Psoas muscle (tissue), 8 donors: Measurements from ENCODE around the gene TBC1D4. TPM values are rescaled to one million over a fixed set of nuclear protein-coding genes. Genes with fewer than 3 reads are reported as not detected.

ENCODE experiments used
- ATAC-seq, 4 donors: fragments of 200-7000 bp; cut with Tn5 transposase; one replicate each; pipeline ENCODE4 v1.9.1; 2020; ENCODE audit warnings: moderate library complexity in 3 of 4, mild to moderate bottlenecking in 2 of 4
- DNase-seq, 2 donors: peaks; one replicate each; pipeline ENCODE4 v3.0.0-alpha.2; 2020
- H3K27ac ChIP-seq: fragments of 200-600 bp; one replicate; pipeline ENCODE4 v1.8.0; 2022
- H3K27me3 ChIP-seq, 3 donors: fragments of 200-600 bp in 1 of 3; one replicate each; pipeline versions ENCODE4 v1.6.1 to v1.8.0; 2013 to 2022; ENCODE audit warnings: low read length in 2 of 3, mild to moderate bottlenecking in 2 of 3, moderate library complexity in 1 of 3; ENCODE audit not compliant: insufficient read depth in 3 of 3
- H3K36me3 ChIP-seq, 2 donors: fragments of 200-600 bp in 1 of 2; one replicate each; pipeline versions ENCODE4 v1.6.1 to v1.8.0; 2013 to 2022; ENCODE audit warnings: low read depth in 1 of 2, mild to moderate bottlenecking in 1 of 2, moderate library complexity in 1 of 2; ENCODE audit not compliant: insufficient read depth in 1 of 2
- H3K4me1 ChIP-seq: fragments of 200-600 bp; one replicate; pipeline ENCODE4 v1.8.0; 2022
- H3K4me3 ChIP-seq: fragments of 200-600 bp; one replicate; pipeline ENCODE4 v1.8.0; 2022; ENCODE audit warnings: mild to moderate bottlenecking
- H3K9me3 ChIP-seq: fragments of 200-600 bp; one replicate; pipeline ENCODE4 v1.8.0; 2022
- CTCF ChIP-seq: fragments of 200-600 bp; IDR thresholded peaks from one replicate; pipeline ENCODE4 v1.8.0; 2022; ENCODE audit warnings: antibody characterized with exemption
- WGBS, 3 donors: extraction: QIAGEN DNeasy Blood & Tissue Kit; methylation state at CpG; one replicate each; pipeline versions ENCODE4 v1.1.6 to v1.1.7; 2013; 5-methylcytosine and 5-hydroxymethylcytosine counted together
- intact Hi-C, 2 donors: fragments of 100-400 bp; cut with DNase I; formaldehyde crosslinking; loops; one replicate each; pipeline versions ENCODE4 v1.11.0 to v1.14.2; 2022
- polyA plus RNA-seq, 3 donors: library from polyadenylated mRNA; stranded (reverse); fragments of 200-250 nt; gene quantifications; one replicate each; pipeline ENCODE4 v1.2.3, GENCODE V29; 2013
- total RNA-seq, 4 donors: library from RNA; stranded (reverse); fragmentation: NEBNext Ultra II Directional in 2 of 4; extraction: Animal tissue kit (Norgen Biotek cat#: 25700) in 2 of 4; gene quantifications; one replicate each; pipeline versions ENCODE4 v1.2.1 to v1.2.4, GENCODE V29; 2021 to 2023
- donor health status: healthy with polysubstance abuse.
- donor health status: DM: no; HTN: no; CAD: no; lungs with moderate emphysema.
- donor health status: Bipolar disorder and iron deficiency.
- donor health status: healthy.
- donor health status: DM: yes; HTN: yes; CAD: no.
- donor health status: DM: no; HTN: no; CAD: no.
- donor health status: DM: no; HTN: no; CAD: no.
- donor health status: DM: yes; HTN: yes; CAD: no.

The TBC1D4 gene
- total and polyA plus RNA-seq, 7 donors, result 3.1 to 127 (median 89.9) TPM

- H3K27ac ChIP-seq, result peak overlapping the region; percentile 93
- no peaks in the 10 kb centered on the region for H3K9me3 ChIP-seq
- H3K4me3 ChIP-seq, result peak overlapping the region; percentile 4
- ATAC-seq (peak; percentile 44 to 61 (median 47)), DNase-seq (no peak)
- peaks cover 81% of the 10 kb centered on the region for H3K4me1 ChIP-seq
- H3K27me3 ChIP-seq, result no peaks in the 10 kb centered on the region
- TF ChIP-seq CTCF, result peak; percentile 78
- 35 to 49% (median 40%) methylated on average over 1 of the region's 1 CpG for WGBS, 3 donors
- intact Hi-C loops, result loop anchor here (2.0 to 10.0 kb wide), 3 partner anchors 40 to 172 kb away; partner anchors contain the start of genes TBC1D4 (in 1 of the 2) and UCHL3 (in 1 of the 2)
- no peaks in the 10 kb centered on the region for H3K36me3 ChIP-seq
These were observed 109.5 kb downstream of the TBC1D4 start for GRCh38 chr13:75372517-75372916.

- ATAC-seq (no peak), DNase-seq (no peak)
- intact Hi-C loops, result loop anchor here (2.0 to 10.0 kb wide), 3 partner anchors 41 to 174 kb away; partner anchors contain the start of genes TBC1D4 (in 1 of the 2) and UCHL3 (in 1 of the 2)
- Histone ChIP-seq H3K4me3 (no peak overlapping the region), H3K27me3 (no peaks in the 10 kb centered on the region), H3K36me3 (no peaks in the 10 kb centered on the region), H3K4me1 (peaks cover 85% of the 10 kb centered on the region), H3K9me3 (no peaks in the 10 kb centered on the region), H3K27ac (peak overlapping the region; percentile 93)
- no peak for TF ChIP-seq CTCF
These were observed 110.8 kb downstream of the TBC1D4 start for GRCh38 chr13:75371203-75371602.

GRCh38 chr13:75370774-75371173 lies 111.2 kb downstream of the TBC1D4 start:
- Histone ChIP-seq H3K4me3 (no peak overlapping the region), H3K4me1 (peaks cover 90% of the 10 kb centered on the region), H3K9me3 (no peaks in the 10 kb centered on the region), H3K27ac (peak overlapping the region; percentile 93), H3K36me3 (no peaks in the 10 kb centered on the region), H3K27me3 (no peaks in the 10 kb centered on the region)
- DNase-seq (no peak), ATAC-seq (no peak)
- intact Hi-C loops, result loop anchor here (2.0 to 10.0 kb wide), 3 partner anchors 42 to 174 kb away; partner anchors contain the start of genes TBC1D4 (in 1 of the 2) and UCHL3 (in 1 of the 2)
- 44 to 58% (median 50%) methylated on average over 1 of the region's 1 CpG for WGBS, 3 donors
- no peak for TF ChIP-seq CTCF

GRCh38 chr13:75369981-75370380 lies 112.0 kb downstream of the TBC1D4 start:
- Histone ChIP-seq H3K4me1 (peaks cover 92% of the 10 kb centered on the region), H3K9me3 (no peaks in the 10 kb centered on the region), H3K27me3 (no peaks in the 10 kb centered on the region), H3K27ac (peak overlapping the region; percentile 93), H3K4me3 (no peak overlapping the region), H3K36me3 (no peaks in the 10 kb centered on the region)
- no peak for DNase-seq
- TF ChIP-seq CTCF, result no peak
- intact Hi-C loops, result loop anchor here (2.0 to 10.0 kb wide), 4 partner anchors 32 to 175 kb away; partner anchors contain the start of genes TBC1D4 (in 1 of the 2) and UCHL3 (in 1 of the 2)
- 46 to 81% (median 48%) methylated on average over 3 of the region's 3 CpGs for WGBS, 3 donors
- peak in 3 of 4 donors; percentile 23 to 53 (median 37) for ATAC-seq

- no peaks in the 10 kb centered on the region for H3K36me3 ChIP-seq
- H3K4me3 ChIP-seq, result peak overlapping the region; percentile 20
- H3K9me3 ChIP-seq, result no peaks in the 10 kb centered on the region
- no peak for TF ChIP-seq CTCF
- ATAC-seq (no peak), DNase-seq (no peak)
- WGBS, 3 donors, result 11 to 20% (median 19%) methylated on average over 3 of the region's 3 CpGs
- intact Hi-C loops, result loop anchor here in 1 of 2 donors (5.0 kb wide), 1 partner anchor 34 kb away; no protein-coding TSS in a partner anchor
- peak overlapping the region; percentile 93 for H3K27ac ChIP-seq
- peaks cover 90% of the 10 kb centered on the region for H3K4me1 ChIP-seq
- H3K27me3 ChIP-seq, result no peaks in the 10 kb centered on the region
These were observed 113.8 kb downstream of the TBC1D4 start for GRCh38 chr13:75368167-75368566.
